ENCODE measurements around the gene CHRNB1.

The CHRNB1 gene

DNA sequence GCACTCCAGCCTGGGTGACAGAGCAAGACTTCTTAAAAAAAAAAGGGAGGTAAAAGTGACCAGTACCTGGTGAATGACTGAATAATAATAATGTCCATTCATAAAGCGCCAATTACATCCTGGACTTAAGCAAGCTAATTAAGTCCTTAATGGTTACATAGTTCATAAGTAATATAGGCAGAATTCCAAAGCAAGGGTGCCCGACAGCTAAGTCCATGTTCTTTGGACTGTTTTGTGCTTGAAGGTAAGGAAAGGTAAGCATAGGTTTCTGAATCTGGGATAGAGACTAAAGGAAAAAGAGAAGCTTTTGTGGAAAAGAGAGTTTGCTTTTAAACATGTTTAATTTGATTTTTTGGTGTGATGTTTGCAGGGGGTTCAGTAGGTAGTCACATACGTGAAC lies 49.1 kb downstream of the CHRNB1 start:
- H3K4me3 ChIP-seq (ENCODE audit: low read depth, low read length), result no peak overlapping the region
- in situ Hi-C loops (cut with HindIII; ENCODE audit: low sequenced_read_pairs), result no loop called here
- no peak for DNase-seq (ENCODE audit: low read depth)
- TF ChIP-seq, protein P1, sequence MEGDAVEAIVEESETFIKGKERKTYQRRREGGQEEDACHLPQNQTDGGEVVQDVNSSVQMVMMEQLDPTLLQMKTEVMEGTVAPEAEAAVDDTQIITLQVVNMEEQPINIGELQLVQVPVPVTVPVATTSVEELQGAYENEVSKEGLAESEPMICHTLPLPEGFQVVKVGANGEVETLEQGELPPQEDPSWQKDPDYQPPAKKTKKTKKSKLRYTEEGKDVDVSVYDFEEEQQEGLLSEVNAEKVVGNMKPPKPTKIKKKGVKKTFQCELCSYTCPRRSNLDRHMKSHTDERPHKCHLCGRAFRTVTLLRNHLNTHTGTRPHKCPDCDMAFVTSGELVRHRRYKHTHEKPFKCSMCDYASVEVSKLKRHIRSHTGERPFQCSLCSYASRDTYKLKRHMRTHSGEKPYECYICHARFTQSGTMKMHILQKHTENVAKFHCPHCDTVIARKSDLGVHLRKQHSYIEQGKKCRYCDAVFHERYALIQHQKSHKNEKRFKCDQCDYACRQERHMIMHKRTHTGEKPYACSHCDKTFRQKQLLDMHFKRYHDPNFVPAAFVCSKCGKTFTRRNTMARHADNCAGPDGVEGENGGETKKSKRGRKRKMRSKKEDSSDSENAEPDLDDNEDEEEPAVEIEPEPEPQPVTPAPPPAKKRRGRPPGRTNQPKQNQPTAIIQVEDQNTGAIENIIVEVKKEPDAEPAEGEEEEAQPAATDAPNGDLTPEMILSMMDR (IDR thresholded peaks at IDR 0.05; ENCODE audit: low read depth, low read length, missing control alignments), result no peak

DNA sequence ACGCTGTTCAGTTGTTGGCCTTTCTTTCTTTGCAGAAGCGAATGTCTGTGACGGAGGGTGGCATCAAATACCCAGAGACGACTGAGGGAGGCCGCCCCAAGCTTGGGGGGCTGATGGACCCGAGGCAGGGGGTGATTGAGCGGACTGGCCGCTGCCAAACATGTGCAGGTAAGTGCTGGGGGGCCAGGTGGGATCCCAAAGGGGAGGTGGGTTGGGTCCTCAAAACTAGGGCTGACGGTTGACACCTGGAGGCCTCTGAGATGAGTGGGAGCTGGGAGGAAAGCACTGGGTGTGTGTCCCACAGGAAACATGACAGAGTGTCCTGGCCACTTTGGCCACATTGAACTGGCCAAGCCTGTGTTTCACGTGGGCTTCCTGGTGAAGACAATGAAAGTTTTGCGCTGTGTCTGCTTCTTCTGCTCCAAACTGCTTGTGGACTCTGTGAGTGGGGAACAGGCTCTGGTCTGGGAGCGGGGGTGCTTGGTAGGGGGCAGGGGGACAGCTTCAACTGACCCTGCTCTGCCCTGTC lies 51.1 kb downstream of the CHRNB1 start:
- TF ChIP-seq, protein P1 (IDR thresholded peaks at IDR 0.05; ENCODE audit: low read depth, low read length, missing control alignments), result no peak
- in situ Hi-C loops (cut with HindIII; ENCODE audit: low sequenced_read_pairs), result no loop called here
- no peak overlapping the region for H3K4me3 ChIP-seq (ENCODE audit: low read depth, low read length)
- DNase-seq (ENCODE audit: low read depth), result no peak

DNA sequence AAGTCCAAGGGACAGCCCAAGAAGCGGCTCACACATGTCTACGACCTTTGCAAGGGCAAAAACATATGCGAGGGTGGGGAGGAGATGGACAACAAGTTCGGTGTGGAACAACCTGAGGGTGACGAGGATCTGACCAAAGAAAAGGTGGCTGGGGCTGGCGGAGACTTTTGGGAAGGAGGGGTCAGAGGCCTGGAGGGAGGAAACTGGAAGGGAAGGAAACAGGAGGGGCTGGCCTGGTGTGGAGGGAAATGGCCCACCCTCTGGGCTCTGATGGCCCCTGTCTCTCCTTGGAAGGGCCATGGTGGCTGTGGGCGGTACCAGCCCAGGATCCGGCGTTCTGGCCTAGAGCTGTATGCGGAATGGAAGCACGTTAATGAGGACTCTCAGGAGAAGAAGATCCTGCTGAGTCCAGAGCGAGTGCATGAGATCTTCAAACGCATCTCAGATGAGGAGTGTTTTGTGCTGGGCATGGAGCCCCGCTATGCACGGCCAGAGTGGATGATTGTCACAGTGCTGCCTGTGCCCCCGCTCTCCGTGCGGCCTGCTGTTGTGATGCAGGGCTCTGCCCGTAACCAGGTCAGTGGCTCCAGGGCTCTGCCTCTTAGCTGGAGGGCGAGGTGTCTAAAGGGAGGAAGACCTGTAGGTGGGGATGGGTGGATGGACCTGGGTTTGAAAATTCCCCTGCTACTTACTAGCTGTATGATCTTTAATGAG lies 51.8 kb downstream of the CHRNB1 start:
- H3K4me3 ChIP-seq (ENCODE audit: low read depth, low read length), result no peak overlapping the region
- TF ChIP-seq, protein P1 (IDR thresholded peaks at IDR 0.05; ENCODE audit: low read depth, low read length, missing control alignments), result no peak
- in situ Hi-C loops (cut with HindIII; ENCODE audit: low sequenced_read_pairs), result no loop called here
- DNase-seq (ENCODE audit: low read depth), result no peak

DNA sequence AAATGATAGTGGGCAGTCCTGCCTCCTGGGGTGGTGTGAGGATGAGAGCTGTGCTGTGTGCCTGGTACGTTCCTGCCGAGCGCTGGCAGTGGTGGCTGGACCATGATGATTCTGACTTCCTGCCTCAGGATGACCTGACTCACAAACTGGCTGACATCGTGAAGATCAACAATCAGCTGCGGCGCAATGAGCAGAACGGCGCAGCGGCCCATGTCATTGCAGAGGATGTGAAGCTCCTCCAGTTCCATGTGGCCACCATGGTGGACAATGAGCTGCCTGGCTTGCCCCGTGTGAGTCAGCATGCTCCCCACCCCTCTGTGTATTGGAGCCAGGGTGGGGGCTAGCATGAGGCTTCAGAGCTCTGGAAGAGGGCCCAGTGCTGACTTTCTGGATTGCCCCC lies 52.4 kb downstream of the CHRNB1 start:
- no peak for DNase-seq (ENCODE audit: low read depth)
- TF ChIP-seq, protein P1 (IDR thresholded peaks at IDR 0.05; ENCODE audit: low read depth, low read length, missing control alignments), result no peak
- no peak overlapping the region for H3K4me3 ChIP-seq (ENCODE audit: low read depth, low read length)
- in situ Hi-C loops (cut with HindIII; ENCODE audit: low sequenced_read_pairs), result no loop called here

DNA sequence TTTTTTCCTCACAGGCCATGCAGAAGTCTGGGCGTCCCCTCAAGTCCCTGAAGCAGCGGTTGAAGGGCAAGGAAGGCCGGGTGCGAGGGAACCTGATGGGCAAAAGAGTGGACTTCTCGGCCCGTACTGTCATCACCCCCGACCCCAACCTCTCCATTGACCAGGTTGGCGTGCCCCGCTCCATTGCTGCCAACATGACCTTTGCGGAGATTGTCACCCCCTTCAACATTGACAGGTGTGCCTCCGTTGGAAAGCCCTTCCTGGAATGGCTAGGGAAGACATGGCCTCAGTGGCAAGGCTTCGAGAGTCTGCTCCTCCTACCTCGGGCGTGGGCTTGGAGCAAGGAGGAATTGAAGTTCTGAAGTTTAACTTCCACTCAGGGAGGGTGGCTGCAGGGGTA lies 52.8 kb downstream of the CHRNB1 start:
- H3K4me3 ChIP-seq (ENCODE audit: low read depth, low read length), result no peak overlapping the region
- DNase-seq (ENCODE audit: low read depth), result no peak
- TF ChIP-seq, protein P1 (IDR thresholded peaks at IDR 0.05; ENCODE audit: low read depth, low read length, missing control alignments), result no peak
- in situ Hi-C loops (cut with HindIII; ENCODE audit: low sequenced_read_pairs), result no loop called here

DNA sequence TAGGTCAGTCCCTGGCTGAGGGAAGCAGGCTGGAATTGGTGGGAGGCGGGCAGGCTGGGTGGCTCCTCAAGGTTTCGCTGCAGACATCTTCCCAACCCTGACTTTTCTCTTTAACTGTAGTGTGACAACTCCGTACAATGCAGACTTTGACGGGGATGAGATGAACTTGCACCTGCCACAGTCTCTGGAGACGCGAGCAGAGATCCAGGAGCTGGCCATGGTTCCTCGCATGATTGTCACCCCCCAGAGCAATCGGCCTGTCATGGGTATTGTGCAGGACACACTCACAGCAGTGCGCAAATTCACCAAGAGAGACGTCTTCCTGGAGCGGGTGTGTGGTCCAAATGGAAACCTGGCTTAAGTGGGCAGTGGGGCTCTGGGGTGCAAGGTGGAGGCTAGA lies 54.3 kb downstream of the CHRNB1 start:
- TF ChIP-seq, protein P1 (IDR thresholded peaks at IDR 0.05; ENCODE audit: low read depth, low read length, missing control alignments), result no peak
- no peak for DNase-seq (ENCODE audit: low read depth)
- no peak overlapping the region for H3K4me3 ChIP-seq (ENCODE audit: low read depth, low read length)
- in situ Hi-C loops (cut with HindIII; ENCODE audit: low sequenced_read_pairs), result no loop called here

All from astrocyte of the cerebellum (primary cell).